Keratinocyte (primary cell): ENCODE measurements around the gene OS9.

Experiments used
- EZH2 ChIP-seq: IDR thresholded peaks from one replicate; pipeline ENCODE4 v1.6.1; 2012; ENCODE audit warnings: inconsistent platforms, mild to moderate bottlenecking, low read length, moderate library complexity
- TF ChIP-seq, protein P1 (sequence below), 3 experiments: IDR thresholded peaks in 1 of 3; conservative IDR thresholded peaks in 1 of 3; optimal IDR thresholded peaks in 1 of 3; 2 replicates in 2 of 3; 3 replicates in 1 of 3; pipeline versions ENCODE3 to v1.5.1; 2011; ENCODE audit warnings: low read length in 3 of 3, mild to moderate bottlenecking in 3 of 3, moderate library complexity in 2 of 3, control low read depth in 1 of 3, inconsistent platforms in 1 of 3; ENCODE audit not compliant: insufficient read depth in 2 of 3; ENCODE audit errors: extremely low read depth in 1 of 3

- TF ChIP-seq, protein P1, sequence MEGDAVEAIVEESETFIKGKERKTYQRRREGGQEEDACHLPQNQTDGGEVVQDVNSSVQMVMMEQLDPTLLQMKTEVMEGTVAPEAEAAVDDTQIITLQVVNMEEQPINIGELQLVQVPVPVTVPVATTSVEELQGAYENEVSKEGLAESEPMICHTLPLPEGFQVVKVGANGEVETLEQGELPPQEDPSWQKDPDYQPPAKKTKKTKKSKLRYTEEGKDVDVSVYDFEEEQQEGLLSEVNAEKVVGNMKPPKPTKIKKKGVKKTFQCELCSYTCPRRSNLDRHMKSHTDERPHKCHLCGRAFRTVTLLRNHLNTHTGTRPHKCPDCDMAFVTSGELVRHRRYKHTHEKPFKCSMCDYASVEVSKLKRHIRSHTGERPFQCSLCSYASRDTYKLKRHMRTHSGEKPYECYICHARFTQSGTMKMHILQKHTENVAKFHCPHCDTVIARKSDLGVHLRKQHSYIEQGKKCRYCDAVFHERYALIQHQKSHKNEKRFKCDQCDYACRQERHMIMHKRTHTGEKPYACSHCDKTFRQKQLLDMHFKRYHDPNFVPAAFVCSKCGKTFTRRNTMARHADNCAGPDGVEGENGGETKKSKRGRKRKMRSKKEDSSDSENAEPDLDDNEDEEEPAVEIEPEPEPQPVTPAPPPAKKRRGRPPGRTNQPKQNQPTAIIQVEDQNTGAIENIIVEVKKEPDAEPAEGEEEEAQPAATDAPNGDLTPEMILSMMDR (optimal IDR thresholded peaks at IDR 0.05 in 1 of 3, IDR thresholded peaks at IDR 0.05 in 1 of 3, conservative IDR thresholded peaks at IDR 0.05 in 1 of 3; ENCODE audit: extremely low read depth in 1 of 3, insufficient read depth in 2 of 3, low read length in 3 of 3): no peak
- no peak for TF ChIP-seq EZH2
Observed at GRCh38 chr12:57725851-57726150, 31.9 kb downstream of the OS9 start.
